ENCODE data around the gene ARHGAP29. TPM values are rescaled to one million over a fixed set of nuclear protein-coding genes. Genes with fewer than 3 reads are reported as not detected.

ARHGAP29 gene
- total and polyA plus RNA-seq, 8 donors: 42.3 to 66.8 (median 62.1) TPM

- H3K4me1 ChIP-seq: no peaks in the 10 kb centered on the region
- intact Hi-C loops (cut with DNase I): no loop called here
- TF ChIP-seq CTCF (IDR thresholded peaks at IDR 0.05): no peak
- DNase-seq: no peak
- peak; percentile 35 for ATAC-seq
- H3K9me3 ChIP-seq: no peaks in the 10 kb centered on the region
- H3K36me3 ChIP-seq: no peaks in the 10 kb centered on the region
- H3K27ac ChIP-seq: no peak overlapping the region
- H3K4me3 ChIP-seq: no peak overlapping the region
- no peaks in the 10 kb centered on the region for H3K27me3 ChIP-seq
Measured at GRCh38 chr1:94273111-94273510, 35.7 kb upstream of the ARHGAP29 start.

- Histone ChIP-seq H3K27me3 (no peaks in the 10 kb centered on the region), H3K9me3 (no peaks in the 10 kb centered on the region), H3K27ac (no peak overlapping the region), H3K4me1 (no peaks in the 10 kb centered on the region), H3K36me3 (no peaks in the 10 kb centered on the region), H3K4me3 (no peak overlapping the region)
- intact Hi-C loops (cut with DNase I): no loop called here
- TF ChIP-seq CTCF (IDR thresholded peaks at IDR 0.05): no peak
- peak; percentile 17 for ATAC-seq
- DNase-seq: no peak
Measured at GRCh38 chr1:94272388-94272787, 35.0 kb upstream of the ARHGAP29 start.

GRCh38 chr1:94271373-94271772 lies 34.0 kb upstream of the ARHGAP29 start:
- H3K4me3 ChIP-seq: no peak overlapping the region
- no peaks in the 10 kb centered on the region for H3K9me3 ChIP-seq
- no peaks in the 10 kb centered on the region for H3K36me3 ChIP-seq
- no peak for ATAC-seq
- H3K4me1 ChIP-seq: no peaks in the 10 kb centered on the region
- DNase-seq: no peak
- H3K27me3 ChIP-seq: no peaks in the 10 kb centered on the region
- H3K27ac ChIP-seq: no peak overlapping the region
- intact Hi-C loops (cut with DNase I): no loop called here
- TF ChIP-seq CTCF (IDR thresholded peaks at IDR 0.05): no peak

DNA sequence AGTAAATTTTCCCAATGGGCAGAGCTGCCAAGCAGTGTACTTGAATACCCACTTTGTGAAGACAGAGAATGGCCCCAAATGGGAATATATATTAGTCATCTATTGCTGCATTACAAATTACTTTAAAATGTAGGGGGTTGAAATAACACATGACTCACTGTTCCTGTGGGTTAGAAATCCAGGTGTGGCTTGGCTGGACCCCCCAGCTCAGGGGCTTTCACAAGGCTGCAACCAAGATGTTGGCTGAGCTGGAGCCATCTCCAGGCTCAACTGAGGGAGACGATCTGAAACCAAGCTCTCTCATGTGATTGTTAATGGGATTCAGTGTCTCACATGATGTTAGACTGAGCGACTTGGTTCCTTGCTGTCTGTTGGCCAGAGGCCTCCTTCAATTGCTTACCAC lies 33.4 kb upstream of the ARHGAP29 start:
- H3K9me3 ChIP-seq: no peaks in the 10 kb centered on the region
- DNase-seq (no peak), ATAC-seq (no peak)
- H3K27ac ChIP-seq: no peak overlapping the region
- intact Hi-C loops (cut with DNase I): no loop called here
- H3K4me1 ChIP-seq: no peaks in the 10 kb centered on the region
- H3K27me3 ChIP-seq: no peaks in the 10 kb centered on the region
- no peak for TF ChIP-seq CTCF (IDR thresholded peaks at IDR 0.05)
- H3K4me3 ChIP-seq: no peak overlapping the region
- no peaks in the 10 kb centered on the region for H3K36me3 ChIP-seq

GRCh38 chr1:94269921-94270320 lies 32.5 kb upstream of the ARHGAP29 start:
- intact Hi-C loops (cut with DNase I): no loop called here
- H3K9me3 ChIP-seq: no peaks in the 10 kb centered on the region
- H3K27ac ChIP-seq: no peak overlapping the region
- no peaks in the 10 kb centered on the region for H3K4me1 ChIP-seq
- no peak for DNase-seq
- no peaks in the 10 kb centered on the region for H3K27me3 ChIP-seq
- TF ChIP-seq CTCF (IDR thresholded peaks at IDR 0.05): no peak
- H3K36me3 ChIP-seq: no peaks in the 10 kb centered on the region
- ATAC-seq: no peak
- no peak overlapping the region for H3K4me3 ChIP-seq

Measured in left lung (tissue), 10 donors.